AG09309 (cell line): ENCODE measurements around the gene IDH1.
"Not testable (repeated sequence)": the region's sequence is repeated elsewhere in the genome, so short reads cannot be mapped to it uniquely, and the experiment has no call there.

Experiments
- DNase-seq: peaks from one replicate; pipeline ENCODE4 v3.0.0-alpha.2; 2010; ENCODE audit warnings: low read depth
- H3K4me3 ChIP-seq: 2 replicates; pipeline ENCODE4 v1.5.1; 2011; ENCODE audit warnings: mild to moderate bottlenecking, low read depth, low read length, moderate library complexity; ENCODE audit not compliant: control insufficient read depth
- TF ChIP-seq, protein P1 (sequence below): IDR thresholded peaks from 2 replicates; pipeline ENCODE4 v1.5.1; 2011; ENCODE audit warnings: mild to moderate bottlenecking, low read depth, low read length, inconsistent platforms; ENCODE audit not compliant: insufficient read depth, control insufficient read depth; ENCODE audit errors: missing control alignments

Gene IDH1

GRCh38 chr2:208269091-208269490 is 14.2 kb upstream of the IDH1 start:
- no peak for DNase-seq
- H3K4me3 ChIP-seq = no peak overlapping the region

GRCh38 chr2:208268156-208268952 is 13.5 kb upstream of the IDH1 start:
- DNase-seq = no peak
- no peak overlapping the region for H3K4me3 ChIP-seq
- TF ChIP-seq, protein P1, sequence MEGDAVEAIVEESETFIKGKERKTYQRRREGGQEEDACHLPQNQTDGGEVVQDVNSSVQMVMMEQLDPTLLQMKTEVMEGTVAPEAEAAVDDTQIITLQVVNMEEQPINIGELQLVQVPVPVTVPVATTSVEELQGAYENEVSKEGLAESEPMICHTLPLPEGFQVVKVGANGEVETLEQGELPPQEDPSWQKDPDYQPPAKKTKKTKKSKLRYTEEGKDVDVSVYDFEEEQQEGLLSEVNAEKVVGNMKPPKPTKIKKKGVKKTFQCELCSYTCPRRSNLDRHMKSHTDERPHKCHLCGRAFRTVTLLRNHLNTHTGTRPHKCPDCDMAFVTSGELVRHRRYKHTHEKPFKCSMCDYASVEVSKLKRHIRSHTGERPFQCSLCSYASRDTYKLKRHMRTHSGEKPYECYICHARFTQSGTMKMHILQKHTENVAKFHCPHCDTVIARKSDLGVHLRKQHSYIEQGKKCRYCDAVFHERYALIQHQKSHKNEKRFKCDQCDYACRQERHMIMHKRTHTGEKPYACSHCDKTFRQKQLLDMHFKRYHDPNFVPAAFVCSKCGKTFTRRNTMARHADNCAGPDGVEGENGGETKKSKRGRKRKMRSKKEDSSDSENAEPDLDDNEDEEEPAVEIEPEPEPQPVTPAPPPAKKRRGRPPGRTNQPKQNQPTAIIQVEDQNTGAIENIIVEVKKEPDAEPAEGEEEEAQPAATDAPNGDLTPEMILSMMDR = no peak

More at GRCh38 chr2:208269091-208269490, 14.2 kb upstream of the IDH1 start:
- TF ChIP-seq, protein P1 = peak; percentile 9

- not testable (repeated sequence) for DNase-seq
These were observed 12.7 kb upstream of the IDH1 start for GRCh38 chr2:208267526-208267925.

GRCh38 chr2:208266936-208267335 is 12.1 kb upstream of the IDH1 start:
- peak overlapping the region; percentile 74 for H3K4me3 ChIP-seq
- no peak for DNase-seq
- TF ChIP-seq, protein P1 = no peak

More at GRCh38 chr2:208267526-208267925, 12.7 kb upstream of the IDH1 start:
- H3K4me3 ChIP-seq = peak overlapping the region; percentile 74

- no peak for DNase-seq
- H3K4me3 ChIP-seq = peak overlapping the region; percentile 74
- TF ChIP-seq, protein P1 = no peak
These were observed 11.7 kb upstream of the IDH1 start for GRCh38 chr2:208266553-208266893.

DNA sequence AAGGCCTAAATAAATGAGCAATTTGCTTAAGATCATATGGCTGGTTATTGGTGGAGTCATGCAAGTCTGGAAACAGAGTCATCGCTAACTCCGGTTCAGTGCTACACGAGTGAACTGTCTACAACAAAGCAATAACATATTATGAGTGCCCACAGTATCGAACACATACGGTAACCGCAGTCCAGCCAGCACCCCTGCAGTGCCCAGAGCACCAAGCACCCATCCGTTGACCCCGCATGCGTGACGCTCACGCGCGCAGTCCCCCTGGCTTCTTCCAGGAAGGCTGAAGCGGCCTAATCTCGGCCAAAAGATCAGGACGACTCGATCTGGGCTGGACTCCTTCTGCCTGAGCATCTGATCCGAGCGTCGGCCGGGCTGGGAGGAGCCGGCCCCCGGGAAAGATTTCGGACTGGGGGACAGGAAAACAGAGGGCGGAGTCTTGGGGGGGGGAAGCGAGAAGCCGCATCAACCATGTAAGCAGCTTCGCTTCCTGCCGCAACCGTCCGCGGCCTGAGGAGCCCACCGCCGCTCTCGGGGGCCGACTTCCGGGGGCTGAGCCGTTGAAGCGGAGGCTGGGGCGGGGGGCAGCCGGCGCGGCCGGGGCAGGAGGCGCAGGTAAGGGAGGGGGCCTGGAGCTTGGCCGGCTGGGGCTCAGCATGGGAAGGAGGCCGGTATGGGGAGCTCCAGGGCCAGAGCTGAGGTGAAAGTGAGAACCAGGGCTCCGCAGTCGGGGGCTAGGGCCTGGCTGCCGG is 11.1 kb upstream of the IDH1 start, which contains the start of gene PIKFYVE:
Gene PIKFYVE, plus strand, starts transcription at position 455 of the 752 bp plus-strand sequence. CDS start 5,265 bp downstream, outside the sequence.
- peak within 1 kb of the TSS; percentile 74 for H3K4me3 ChIP-seq
- TF ChIP-seq, protein P1 = no peak
- DNase-seq = peak; percentile 86

- TF ChIP-seq, protein P1 = no peak
- peak overlapping the region; percentile 74 for H3K4me3 ChIP-seq
- no peak for DNase-seq
These were observed 10.5 kb upstream of the IDH1 start for GRCh38 chr2:208265371-208265800.

DNA sequence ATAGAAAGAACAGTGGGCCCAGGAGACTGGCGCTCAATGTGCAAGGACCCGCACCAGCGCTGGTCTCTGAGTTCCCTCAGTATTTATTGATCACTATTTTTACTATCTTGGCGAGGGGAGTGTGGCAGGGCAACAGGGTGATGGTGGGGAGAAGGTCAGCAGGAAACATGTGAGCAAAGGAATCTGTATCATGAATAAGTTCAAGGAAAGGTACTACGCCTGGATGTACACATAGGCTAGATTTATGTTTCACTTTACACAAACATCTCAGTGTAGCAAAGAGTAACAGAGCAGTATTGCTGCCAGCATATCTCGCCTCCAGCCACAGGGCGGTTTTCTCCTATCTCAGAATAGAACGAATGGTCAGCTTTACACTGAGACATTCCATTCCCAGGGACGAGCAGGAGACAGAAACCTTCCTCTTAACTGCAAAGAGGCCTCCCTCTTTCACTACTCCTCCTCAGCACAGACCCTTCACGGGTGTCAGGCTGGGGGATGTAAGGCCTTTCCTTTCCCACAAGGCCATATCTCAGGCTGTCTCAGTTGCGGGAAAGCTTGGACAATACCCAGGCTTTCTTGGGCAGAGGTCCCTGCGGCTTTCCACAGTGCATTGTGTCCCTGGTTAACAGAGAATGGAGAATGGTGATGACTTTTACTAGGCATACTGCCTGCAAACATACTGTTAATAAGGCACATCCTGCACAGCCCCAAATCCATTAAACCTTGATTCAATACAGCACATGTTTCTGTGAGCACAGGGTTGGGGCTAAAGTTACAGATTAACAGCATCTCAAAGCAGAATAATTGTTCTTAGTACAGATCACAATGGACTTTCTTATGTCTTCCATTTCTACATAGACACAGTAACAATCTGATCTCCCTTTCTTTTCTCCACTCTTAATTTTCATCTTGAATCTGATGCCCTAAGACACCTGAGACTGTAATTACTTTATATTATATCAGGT is 2.3 kb upstream of the IDH1 start:
- not testable (repeated sequence) for DNase-seq, H3K4me3 ChIP-seq
